Large intestine (tissue), 12 donors: ENCODE measurements around the gene SVOP. TPM values are rescaled to one million over a fixed set of nuclear protein-coding genes. Genes with fewer than 3 reads are reported as not detected.
"Not testable (repeated sequence)": the region's sequence is repeated elsewhere in the genome, so short reads cannot be mapped to it uniquely, and the experiment has no call there.

Source experiments
- DNase-seq, 2 donors: peaks; one replicate each; pipeline versions ENCODE4 v3.0.0 to v3.0.0-alpha.2; 2013
- H3K27ac ChIP-seq: one replicate; pipeline ENCODE4 v1.5.1; 2013; ENCODE audit warnings: low read length
- H3K27me3 ChIP-seq: 2 replicates; pipeline ENCODE4 v1.6.1; 2013; ENCODE audit warnings: low read length; ENCODE audit not compliant: control insufficient read depth, insufficient read depth
- H3K36me3 ChIP-seq: 2 replicates; pipeline ENCODE4 v1.6.1; 2013; ENCODE audit warnings: low read length; ENCODE audit not compliant: control insufficient read depth, insufficient read depth
- H3K4me1 ChIP-seq: one replicate; pipeline ENCODE4 v1.6.1; 2013; ENCODE audit warnings: low read length; ENCODE audit not compliant: control insufficient read depth, insufficient read depth
- H3K4me3 ChIP-seq: one replicate; pipeline ENCODE4 v1.5.1; 2013; ENCODE audit warnings: low read length
- H3K9me3 ChIP-seq: one replicate; pipeline ENCODE4 v1.6.1; 2013; ENCODE audit warnings: mild to moderate bottlenecking, low read depth, low read length, moderate library complexity; ENCODE audit not compliant: control insufficient read depth
- WGBS: methylation state at CpG from one replicate; pipeline ENCODE4 v1.1.5; 2013; ENCODE audit warnings: low lambda C conversion rate; ENCODE audit not compliant: insufficient coverage; 5-methylcytosine and 5-hydroxymethylcytosine counted together
- long read RNA-seq, 11 donors: transcript quantifications; one replicate each; lab custom pipeline, GENCODE V29; 2026
- polyA plus RNA-seq: library from polyadenylated mRNA; unstranded; fragments of 120-200 nt; gene quantifications from one replicate; pipeline ENCODE4 v1.2.1, GENCODE V29; 2013

Gene SVOP
- polyA plus RNA-seq: 2.1 TPM
- long read RNA-seq, donor 1: 0 reads
- long read RNA-seq, donor 2: 0 reads
- long read RNA-seq, donor 3: 0 reads
- long read RNA-seq, donor 4: 0 reads
- long read RNA-seq, donor 5: 0 reads
- long read RNA-seq, donor 6: 0 reads
- long read RNA-seq, donor 7: 0 reads
- long read RNA-seq, donor 8: 0 reads
- long read RNA-seq, donor 9: 0 reads
- long read RNA-seq, donor 10, full-length matches to known transcripts: 1 of 1 reads
- long read RNA-seq, donor 10, partial matches to known transcripts: 0 of 1 reads
- long read RNA-seq, donor 10, other reads (novel, unspliced or antisense): 0 of 1 reads
- long read RNA-seq, donor 11: 0 reads

GRCh38 chr12:109020796-109021380, at the start of gene SVOP:
TSS of gene SVOP (minus strand) at chr12:109021068. CDS start at chr12:109020868, 200 bp downstream.
- Histone ChIP-seq H3K27ac (no peak within 1 kb of the TSS), H3K4me3 (no peak within 1 kb of the TSS), H3K4me1 (no peaks in the 10 kb centered on the region), H3K27me3 (no peaks in the 10 kb centered on the region), H3K36me3 (no peaks in the 10 kb centered on the region), H3K9me3 (no peaks in the 10 kb centered on the region)
- no CpG with 5 or more reads among the region's 30 CpGs for WGBS
- peak; percentile 65 to 80 for DNase-seq

GRCh38 chr12:109069307-109070271, 48.7 kb upstream of the SVOP start:
- peak; percentile 82 to 94 for DNase-seq
- Histone ChIP-seq H3K36me3 (peaks cover 45% of the 10 kb centered on the region), H3K27me3 (no peaks in the 10 kb centered on the region), H3K27ac (peak overlapping the region; percentile 84), H3K4me3 (peak overlapping the region; percentile 25), H3K9me3 (no peaks in the 10 kb centered on the region), H3K4me1 (peaks cover 34% of the 10 kb centered on the region)
- WGBS: no CpG with 5 or more reads among the region's 17 CpGs

GRCh38 chr12:109065853-109066193, 45.0 kb upstream of the SVOP start:
- peaks cover 41% of the 10 kb centered on the region for H3K4me1 ChIP-seq
- peak overlapping the region; percentile 62 for H3K27ac ChIP-seq
- H3K9me3 ChIP-seq: no peaks in the 10 kb centered on the region
- DNase-seq: no peak
- H3K36me3 ChIP-seq: peaks cover 33% of the 10 kb centered on the region
- H3K27me3 ChIP-seq: no peaks in the 10 kb centered on the region
- no peak overlapping the region for H3K4me3 ChIP-seq
- no CpG with 5 or more reads among the region's 1 CpG for WGBS

- Histone ChIP-seq H3K27ac (peak overlapping the region; percentile 62), H3K27me3 (no peaks in the 10 kb centered on the region), H3K9me3 (no peaks in the 10 kb centered on the region), H3K36me3 (peaks cover 29% of the 10 kb centered on the region), H3K4me1 (peaks cover 36% of the 10 kb centered on the region), H3K4me3 (no peak overlapping the region)
- 38% methylated on average over 4 of the region's 5 CpGs for WGBS
- peak; percentile 54 to 84 for DNase-seq
Observed at GRCh38 chr12:109065154-109065852, 44.4 kb upstream of the SVOP start.

- H3K4me3 ChIP-seq: no peak overlapping the region
- H3K27me3 ChIP-seq: no peaks in the 10 kb centered on the region
- peaks cover 32% of the 10 kb centered on the region for H3K4me1 ChIP-seq
- no peak overlapping the region for H3K27ac ChIP-seq
- no peaks in the 10 kb centered on the region for H3K9me3 ChIP-seq
- DNase-seq: no peak
- H3K36me3 ChIP-seq: peaks cover 34% of the 10 kb centered on the region
- WGBS: no CpG with 5 or more reads among the region's 3 CpGs
Observed at GRCh38 chr12:109064143-109064542, 43.3 kb upstream of the SVOP start.

GRCh38 chr12:109058773-109059172, 37.9 kb upstream of the SVOP start:
- no peak for DNase-seq
- 87% methylated on average over 3 of the region's 6 CpGs for WGBS
- no peaks in the 10 kb centered on the region for H3K9me3 ChIP-seq
- peaks cover 9% of the 10 kb centered on the region for H3K4me1 ChIP-seq
- no peaks in the 10 kb centered on the region for H3K27me3 ChIP-seq
- no peak overlapping the region for H3K4me3 ChIP-seq
- no peak overlapping the region for H3K27ac ChIP-seq
- peaks cover 35% of the 10 kb centered on the region for H3K36me3 ChIP-seq

GRCh38 chr12:109057376-109057775, 36.5 kb upstream of the SVOP start:
- Histone ChIP-seq H3K36me3 (peaks cover 28% of the 10 kb centered on the region), H3K9me3 (no peaks in the 10 kb centered on the region), H3K27ac (no peak overlapping the region), H3K4me1 (peaks cover 11% of the 10 kb centered on the region), H3K4me3 (no peak overlapping the region), H3K27me3 (no peaks in the 10 kb centered on the region)
- no CpG with 5 or more reads among the region's 1 CpG for WGBS
- no peak for DNase-seq

- no CpG with 5 or more reads among the region's 3 CpGs for whole genome bisulfite sequencing
Observed at GRCh38 chr12:109056891-109057290, 36.0 kb upstream of the SVOP start.

GRCh38 chr12:109054520-109054919, 33.7 kb upstream of the SVOP start:
- Histone ChIP-seq H3K4me3 (no peak overlapping the region), H3K27me3 (no peaks in the 10 kb centered on the region), H3K9me3 (no peaks in the 10 kb centered on the region), H3K4me1 (peaks cover 15% of the 10 kb centered on the region), H3K27ac (peak overlapping the region; percentile 76), H3K36me3 (peaks cover 20% of the 10 kb centered on the region)
- no peak for DNase-seq

More at GRCh38 chr12:109056891-109057290, 36.0 kb upstream of the SVOP start:
- H3K4me1 ChIP-seq: peaks cover 14% of the 10 kb centered on the region
- no peaks in the 10 kb centered on the region for H3K9me3 ChIP-seq
- H3K27ac ChIP-seq: no peak overlapping the region
- no peaks in the 10 kb centered on the region for H3K27me3 ChIP-seq
- peaks cover 28% of the 10 kb centered on the region for H3K36me3 ChIP-seq
- DNase-seq: no peak
- no peak overlapping the region for H3K4me3 ChIP-seq

- H3K4me3 ChIP-seq: peak overlapping the region; percentile 88
- peaks cover 15% of the 10 kb centered on the region for H3K4me1 ChIP-seq
- DNase-seq, H3K9me3 ChIP-seq, H3K27me3 ChIP-seq: not testable (repeated sequence)
- H3K27ac ChIP-seq: peak overlapping the region; percentile 76
- WGBS: no CpG with 5 or more reads among the region's 4 CpGs
- H3K36me3 ChIP-seq: peaks cover 18% of the 10 kb centered on the region
Observed at GRCh38 chr12:109054124-109054513, 33.3 kb upstream of the SVOP start.
